ENCODE data around the gene CA7.

DNA sequence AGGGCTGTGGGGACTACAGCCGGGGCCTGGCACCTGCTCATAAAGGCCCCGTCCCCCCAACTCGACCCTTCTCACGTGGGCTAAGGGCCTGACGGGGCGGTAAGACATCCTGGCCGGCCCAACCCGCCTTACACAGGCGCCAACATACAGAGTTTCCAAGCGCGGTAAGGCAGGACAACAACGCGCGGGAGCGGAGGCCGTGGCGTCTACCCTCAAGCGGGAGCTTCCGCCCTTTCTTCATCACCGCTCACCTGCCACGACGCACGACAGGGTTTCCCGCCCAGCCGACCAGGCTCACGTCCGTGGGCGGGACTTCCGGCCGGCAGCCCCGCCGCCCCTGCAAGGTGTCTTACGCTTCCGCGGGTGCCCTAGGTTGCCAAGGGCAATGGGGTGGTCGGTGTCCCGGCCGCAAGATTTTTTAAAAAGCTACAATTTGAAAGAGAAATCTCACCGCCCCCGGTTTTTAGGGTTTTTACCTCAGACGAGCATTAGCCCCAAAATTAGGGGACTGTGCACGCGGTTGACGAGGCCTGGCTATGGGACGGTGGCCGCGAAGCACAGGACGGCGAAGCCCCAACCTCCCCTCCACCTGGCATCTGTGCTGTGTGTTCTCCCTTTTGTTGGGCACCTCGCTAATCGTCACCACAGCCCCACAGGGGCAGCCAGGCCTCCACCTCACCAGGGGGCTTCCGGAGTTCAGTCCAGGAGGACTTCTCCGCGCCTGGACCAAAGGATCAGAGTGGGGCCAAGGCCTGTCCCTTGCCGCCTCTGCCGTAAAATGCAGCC is 42.7 kb upstream of the CA7 start, which contains the start of gene TERB1:
- TF ChIP-seq EZH2phosphoT487 (IDR thresholded peaks at IDR 0.05; ENCODE audit: insufficient read depth, low read depth), result no peak
- TF ChIP-seq EZH2 (IDR thresholded peaks at IDR 0.05; ENCODE audit: insufficient read depth, poor library complexity, severe bottlenecking), result no peak
